ENCODE measurements around the gene HS6ST3.

HS6ST3 gene

GRCh38 chr13:96677029-96677428 is 587.1 kb downstream of the HS6ST3 start:
- DNase-seq: no peak

DNA sequence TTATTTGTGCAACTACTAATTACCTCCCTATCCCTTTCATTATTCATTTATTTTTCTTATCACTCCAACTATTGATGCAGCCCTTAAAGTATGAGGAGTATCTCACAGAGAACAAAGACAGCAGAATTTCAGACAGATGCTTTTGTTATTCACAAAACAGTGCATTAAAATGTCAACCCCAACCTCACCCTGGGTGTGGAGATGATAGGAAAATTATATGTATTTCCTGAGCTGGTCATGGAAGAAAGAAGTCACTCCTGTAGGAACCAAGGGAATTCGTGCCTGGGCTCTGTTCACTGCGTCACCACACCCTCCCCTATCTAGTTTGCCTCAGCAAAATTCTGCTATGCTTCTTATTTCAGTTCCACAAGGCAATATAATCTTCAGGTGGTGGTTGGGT is 588.9 kb downstream of the HS6ST3 start:
- no peak for DNase-seq

GRCh38 chr13:96680898-96681297 is 591.0 kb downstream of the HS6ST3 start:
- no peak for DNase-seq

- DNase-seq: no peak
These were observed 591.9 kb downstream of the HS6ST3 start for GRCh38 chr13:96681766-96682165.

- no peak for DNase-seq
These were observed 594.6 kb downstream of the HS6ST3 start for GRCh38 chr13:96684469-96684868.

DNA sequence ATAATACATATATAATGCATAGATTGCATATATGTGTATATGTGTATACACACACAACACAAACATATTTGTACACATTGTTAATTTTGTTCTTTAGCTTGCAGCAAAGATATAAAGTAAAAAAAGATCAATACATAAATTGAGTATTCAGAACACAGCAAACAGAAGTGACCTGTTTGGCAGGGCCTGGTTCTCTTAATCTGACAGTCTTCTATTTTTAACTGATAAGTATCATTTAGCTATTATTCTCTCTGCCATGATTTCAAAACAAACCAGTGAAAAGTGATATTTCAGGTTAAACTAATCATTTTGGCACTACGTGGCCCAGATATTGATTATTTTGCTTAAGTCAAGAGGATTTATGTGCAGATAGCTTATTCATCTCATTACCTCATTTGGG is 595.0 kb downstream of the HS6ST3 start:
- DNase-seq: no peak

DNA sequence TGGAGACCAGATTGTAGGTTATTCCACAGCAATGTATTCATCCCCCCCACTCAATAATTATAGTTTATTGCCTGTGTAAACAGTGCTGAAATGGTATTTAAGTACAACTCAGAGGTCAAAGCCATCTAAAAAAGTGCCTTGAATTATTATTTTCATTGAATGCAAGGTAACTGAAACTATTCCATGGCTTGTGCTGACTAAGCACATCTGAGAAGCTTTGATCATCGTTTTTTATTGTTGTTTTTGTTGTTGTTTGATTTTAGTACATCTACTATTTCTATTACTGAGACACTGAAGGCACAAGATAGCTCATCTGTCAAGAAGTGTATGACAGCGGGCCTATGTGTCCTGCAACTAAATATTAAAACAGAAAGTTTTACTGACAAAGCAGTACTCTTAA is 596.4 kb downstream of the HS6ST3 start:
- DNase-seq: no peak

GRCh38 chr13:96687191-96687590 is 597.3 kb downstream of the HS6ST3 start:
- DNase-seq: no peak

DNA sequence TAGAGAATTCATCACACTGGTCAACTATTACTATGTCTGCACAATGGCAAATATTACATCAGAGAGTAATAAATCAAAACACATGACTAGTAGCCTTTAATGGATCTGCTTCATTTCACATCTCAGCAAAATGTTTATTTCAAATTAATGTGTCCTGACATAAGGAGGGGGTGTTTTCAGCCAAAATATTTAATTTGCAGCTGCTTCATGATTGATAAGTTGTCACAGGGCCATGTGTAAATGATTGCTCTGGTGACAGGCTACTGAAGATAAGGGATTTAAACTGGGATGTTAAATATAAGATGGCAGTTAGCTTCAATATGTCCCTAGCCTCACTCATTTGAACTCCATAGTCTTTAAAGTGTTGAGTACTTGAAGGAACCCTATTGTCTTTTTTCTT is 601.1 kb downstream of the HS6ST3 start:
- no peak for DNase-seq

DNA sequence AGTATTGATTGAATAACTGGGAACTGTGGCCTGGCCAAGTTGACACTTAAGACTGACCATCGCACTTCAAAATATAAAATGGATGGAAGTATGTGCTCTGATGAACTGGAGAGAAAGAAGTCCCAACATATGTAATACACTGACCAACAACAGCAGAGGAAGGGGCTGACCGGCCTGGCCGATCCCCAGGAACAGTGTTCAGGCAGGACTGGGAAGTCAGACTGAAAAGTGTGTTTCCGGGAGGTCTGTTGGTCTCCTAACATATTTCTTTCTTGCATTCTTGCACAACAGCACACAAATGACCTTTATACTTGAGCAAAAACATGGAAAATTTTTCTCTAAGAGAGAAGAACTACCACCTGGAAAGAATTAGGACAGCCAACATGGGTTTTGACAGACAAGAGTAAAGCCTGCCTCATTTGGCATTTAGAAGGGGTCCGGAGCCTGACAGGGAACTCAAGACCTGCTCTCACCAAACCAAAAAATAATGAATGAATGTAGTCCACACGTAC is 606.5 kb downstream of the HS6ST3 start:
- DNase-seq: no peak

- peak; percentile 7 for DNase-seq
These were observed 610.8 kb downstream of the HS6ST3 start for GRCh38 chr13:96700657-96701056.

- DNase-seq: no peak
These were observed 617.2 kb downstream of the HS6ST3 start for GRCh38 chr13:96707146-96707545.

GRCh38 chr13:96710166-96710862 is 620.4 kb downstream of the HS6ST3 start:
- DNase-seq: peak; percentile 15

DNA sequence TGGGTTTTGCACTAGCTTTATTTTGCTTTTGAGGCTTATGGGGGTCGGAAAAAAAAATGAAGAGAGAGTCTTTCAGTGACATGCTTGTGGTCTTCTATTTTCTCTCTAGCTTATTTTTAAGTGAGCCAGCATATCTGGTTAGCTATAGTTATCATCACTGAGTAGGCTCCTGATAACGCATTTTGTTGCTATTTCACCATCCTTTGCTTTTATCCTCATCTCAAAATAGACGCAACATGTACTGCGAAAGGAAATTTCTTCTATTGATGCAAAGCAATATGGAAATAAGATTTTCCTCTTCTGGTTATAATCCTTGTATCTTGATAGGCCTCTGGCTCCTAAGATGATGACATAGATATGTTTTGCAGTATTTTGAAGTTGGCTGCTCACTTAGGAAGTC is 630.5 kb downstream of the HS6ST3 start:
- no peak for DNase-seq

GRCh38 chr13:96726651-96727050 is 636.7 kb downstream of the HS6ST3 start:
- no peak for DNase-seq

- DNase-seq: peak; percentile 37
These were observed 638.6 kb downstream of the HS6ST3 start for GRCh38 chr13:96728463-96728862.

DNA sequence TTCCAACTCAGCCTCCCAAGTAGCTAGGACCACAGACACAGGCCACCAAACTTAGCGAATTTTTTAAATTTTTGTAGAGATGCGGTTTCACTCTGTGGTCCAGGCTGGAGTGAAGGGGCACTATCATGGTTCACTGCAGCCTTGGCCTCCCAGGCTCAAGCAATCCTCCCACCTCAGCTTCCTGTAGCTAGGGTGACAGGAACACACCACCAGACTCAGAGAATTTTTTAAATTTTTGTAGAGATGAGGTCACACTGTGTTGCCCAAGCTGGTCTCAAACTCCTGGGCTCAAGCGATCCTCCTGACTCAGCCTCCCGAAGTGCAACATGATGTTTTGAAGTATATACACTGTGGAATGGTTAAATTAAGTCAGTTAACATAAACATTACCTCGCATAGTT is 640.8 kb downstream of the HS6ST3 start:
- peak; percentile 33 for DNase-seq

- no peak for DNase-seq
These were observed 644.6 kb downstream of the HS6ST3 start for GRCh38 chr13:96734499-96734898.

GRCh38 chr13:96741779-96742178 is 651.9 kb downstream of the HS6ST3 start:
- DNase-seq: no peak

DNA sequence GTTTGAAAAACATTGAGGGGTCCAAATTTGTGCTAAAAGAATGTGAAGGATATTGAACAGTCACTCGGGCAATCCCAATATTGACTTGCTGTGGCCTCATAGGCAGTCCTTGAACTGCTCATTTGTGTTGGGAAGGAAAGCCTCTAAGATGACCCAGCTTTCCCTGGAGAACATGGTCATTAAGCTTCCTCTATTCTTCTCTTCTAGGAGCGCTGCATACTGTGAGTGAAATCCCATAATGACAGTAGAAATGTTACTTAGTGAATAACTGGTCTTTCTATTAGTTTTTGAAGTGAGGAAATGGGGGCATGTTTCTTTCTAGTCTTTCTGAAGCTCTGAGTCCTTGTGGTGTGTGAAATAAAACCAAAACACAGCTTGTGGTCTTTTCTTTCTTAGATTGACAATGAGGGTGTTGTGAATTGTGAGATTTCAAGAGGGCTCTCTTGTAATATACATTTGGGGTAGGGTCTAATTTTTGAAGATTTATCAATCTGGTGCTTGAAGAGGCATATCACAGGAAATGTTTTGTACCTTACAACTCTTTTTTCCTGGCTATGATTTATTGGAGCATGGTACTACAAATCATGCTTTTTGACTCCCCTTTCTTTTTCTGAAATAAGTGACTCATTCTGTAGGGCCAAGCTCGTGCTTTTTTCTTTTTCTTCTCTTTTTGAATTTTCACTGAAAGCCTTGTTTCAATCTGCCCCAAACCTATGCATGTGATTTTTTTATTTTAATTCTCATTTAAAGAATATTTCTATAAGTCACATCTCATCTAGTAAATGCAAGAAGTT is 653.6 kb downstream of the HS6ST3 start:
- no peak for DNase-seq

DNA sequence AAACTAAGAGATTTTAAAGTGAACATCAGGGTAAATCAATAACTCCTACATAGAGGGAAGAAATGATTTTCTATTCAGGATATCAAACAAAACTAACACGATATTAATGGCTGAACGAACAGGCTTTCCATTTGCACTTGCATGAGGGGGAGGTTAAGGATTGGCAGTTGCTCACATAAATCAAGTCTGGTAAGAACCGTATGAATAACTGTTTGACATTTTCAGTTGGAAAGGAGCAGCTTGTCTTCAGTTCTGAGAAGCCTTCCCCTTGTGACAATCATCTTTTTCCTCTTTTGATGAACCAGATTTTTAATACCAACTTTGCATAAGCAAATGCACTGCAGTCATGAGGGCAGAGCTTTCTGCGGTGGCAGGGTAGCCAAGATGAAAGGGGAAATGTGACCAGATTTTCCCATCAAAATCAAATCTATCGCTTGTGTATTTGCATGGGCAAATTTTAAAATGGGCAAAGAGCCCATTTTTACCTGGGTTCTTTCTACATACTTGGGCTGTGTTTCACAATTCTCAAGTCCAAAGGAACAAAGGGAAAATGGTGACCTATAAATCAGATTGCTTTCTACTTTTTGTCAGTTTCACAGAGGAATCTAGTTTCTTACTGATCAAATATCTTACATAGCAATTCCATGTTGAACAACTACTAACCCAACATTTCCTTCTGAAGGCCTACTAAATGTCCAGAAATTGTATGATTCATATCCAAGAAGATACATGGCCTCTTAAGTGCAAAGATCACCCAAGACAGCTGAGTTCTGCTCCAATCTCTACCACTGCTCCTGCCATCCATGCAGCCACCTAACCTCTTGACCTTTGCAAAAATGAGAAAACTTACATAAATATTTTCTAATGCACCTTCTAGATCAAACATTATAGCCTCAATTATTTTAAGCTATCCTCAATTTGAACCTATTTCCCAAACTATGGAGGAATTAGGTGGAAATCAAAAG is 654.7 kb downstream of the HS6ST3 start:
- no peak for DNase-seq

DNA sequence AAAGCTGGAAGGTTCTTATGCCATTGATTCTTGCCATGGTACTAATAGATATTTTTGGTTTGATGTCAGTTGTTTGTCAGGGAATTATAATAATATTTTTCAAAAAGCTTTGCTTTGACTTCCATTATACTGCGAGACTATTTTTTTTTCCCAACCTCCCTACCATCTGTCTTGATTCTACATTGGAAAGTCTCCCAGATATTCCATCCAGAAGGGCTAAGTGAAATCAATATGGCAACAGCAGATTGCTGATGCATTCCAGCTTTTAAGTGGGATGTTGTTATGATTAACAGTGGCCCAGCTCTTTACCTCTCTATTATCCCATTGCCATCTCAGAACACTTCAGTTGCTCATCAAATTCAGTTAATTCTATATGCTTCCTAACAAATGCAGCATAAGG is 657.0 kb downstream of the HS6ST3 start:
- DNase-seq: no peak

- DNase-seq: no peak
These were observed 659.9 kb downstream of the HS6ST3 start for GRCh38 chr13:96749825-96750224.
